GM18511 (cell line): Measurements from ENCODE around the gene SLC1A2.
"Not testable (repeated sequence)": the region's sequence is repeated elsewhere in the genome, so short reads cannot be mapped to it uniquely, and the experiment has no call there.

Experiments
- ATAC-seq: cut with Tn5 transposase; IDR thresholded peaks from one replicate; pipeline ENCODE4 v1.9.1; 2021; ENCODE audit warnings: mild to moderate bottlenecking, moderate library complexity; ENCODE audit not compliant: unreplicated experiment

Gene SLC1A2

DNA sequence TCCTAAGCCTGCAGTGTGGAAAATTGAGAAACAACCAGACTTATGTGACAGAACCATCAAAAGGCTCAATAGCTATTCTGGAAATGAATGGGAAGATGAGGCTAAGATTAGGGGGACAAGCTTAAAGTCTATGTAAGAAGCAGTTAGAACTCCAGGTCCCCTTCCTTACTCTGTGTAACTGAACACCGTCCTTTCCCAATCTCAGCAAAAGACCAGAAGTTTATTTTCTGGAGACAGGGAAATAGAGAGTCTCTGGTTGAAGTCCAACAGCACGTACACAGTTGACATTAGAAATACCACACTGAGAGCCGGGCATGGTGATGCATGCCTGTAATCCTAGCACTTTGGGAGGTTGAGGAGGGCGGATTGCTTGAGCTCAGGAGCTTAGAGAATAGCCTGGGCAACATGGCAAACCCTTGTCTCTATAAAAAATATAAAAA, 186.4 kb downstream of the SLC1A2 start:
- no peak for ATAC-seq

DNA sequence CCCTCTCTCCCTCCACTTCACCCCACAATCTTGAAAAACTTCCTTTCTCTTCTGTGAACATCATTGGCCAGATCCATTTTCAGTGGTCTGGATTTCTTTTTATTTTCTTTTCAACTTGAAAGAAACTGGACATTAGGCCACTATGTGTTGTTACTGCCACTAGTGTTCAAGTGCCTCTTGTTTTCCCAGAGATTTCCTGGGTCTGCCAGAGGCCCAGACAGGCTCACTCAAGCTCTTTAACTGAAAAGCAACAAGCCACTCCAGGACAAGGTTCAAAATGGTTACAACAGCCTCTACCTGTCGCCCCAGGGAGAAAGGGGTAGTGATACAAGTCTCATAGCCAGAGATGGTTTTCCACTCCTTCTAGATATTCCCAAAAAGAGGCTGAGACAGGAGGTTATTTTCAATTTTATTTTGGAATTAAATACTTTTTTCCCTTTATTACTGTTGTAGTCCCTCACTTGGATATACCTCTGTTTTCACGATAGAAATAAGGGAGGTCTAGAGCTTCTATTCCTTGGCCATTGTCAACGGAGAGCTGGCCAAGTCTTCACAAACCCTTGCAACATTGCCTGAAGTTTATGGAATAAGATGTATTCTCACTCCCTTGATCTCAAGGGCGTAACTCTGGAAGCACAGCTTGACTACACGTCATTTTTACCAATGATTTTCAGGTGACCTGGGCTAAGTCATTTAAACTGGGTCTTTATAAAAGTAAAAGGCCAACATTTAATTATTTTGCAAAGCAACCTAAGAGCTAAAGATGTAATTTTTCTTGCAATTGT, 188.1 kb downstream of the SLC1A2 start:
- no peak for ATAC-seq

- no peak for ATAC-seq
These were observed 189.0 kb downstream of the SLC1A2 start for GRCh38 chr11:35230388-35230787.

DNA sequence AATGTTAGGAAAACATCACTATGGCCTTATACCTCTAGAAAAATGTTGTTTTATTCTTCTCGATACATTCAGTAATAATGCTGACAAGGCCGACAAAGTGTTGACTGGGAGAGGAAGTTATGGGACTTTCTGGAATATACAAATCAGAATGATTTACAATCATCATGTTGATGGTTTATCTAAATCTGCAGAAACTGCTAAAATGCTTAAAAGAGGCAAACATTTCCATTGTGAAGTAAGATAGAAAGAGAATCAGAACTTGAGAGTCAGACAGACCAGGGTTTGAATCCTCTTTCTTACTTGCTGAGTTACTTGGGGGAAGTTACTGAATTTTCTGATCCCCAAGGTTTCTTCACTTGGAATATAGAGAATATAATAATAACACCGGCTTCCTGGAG, 191.0 kb downstream of the SLC1A2 start:
- no peak for ATAC-seq

- no peak for ATAC-seq
These were observed 191.6 kb downstream of the SLC1A2 start for GRCh38 chr11:35227576-35228327.

DNA sequence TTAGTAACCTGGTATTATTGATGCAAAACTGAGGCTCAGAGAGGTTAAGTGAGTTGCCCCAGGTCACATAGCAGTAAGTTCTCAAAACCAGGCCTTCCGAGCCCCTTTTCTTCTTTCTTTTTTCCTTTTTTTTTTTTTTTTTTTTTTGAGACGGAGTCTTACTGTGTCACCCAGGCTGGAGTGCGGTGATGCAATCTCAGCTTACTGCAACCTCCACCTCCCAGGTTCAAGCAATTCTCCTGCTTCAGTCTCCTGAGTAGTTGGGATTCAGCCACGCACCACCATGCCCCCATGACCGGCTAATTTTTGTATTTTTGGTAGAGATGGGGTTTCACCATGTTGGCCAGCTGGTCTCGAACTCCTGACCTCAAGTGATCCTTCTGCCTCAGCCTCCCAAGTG, 192.6 kb downstream of the SLC1A2 start:
- ATAC-seq: not testable (repeated sequence)

DNA sequence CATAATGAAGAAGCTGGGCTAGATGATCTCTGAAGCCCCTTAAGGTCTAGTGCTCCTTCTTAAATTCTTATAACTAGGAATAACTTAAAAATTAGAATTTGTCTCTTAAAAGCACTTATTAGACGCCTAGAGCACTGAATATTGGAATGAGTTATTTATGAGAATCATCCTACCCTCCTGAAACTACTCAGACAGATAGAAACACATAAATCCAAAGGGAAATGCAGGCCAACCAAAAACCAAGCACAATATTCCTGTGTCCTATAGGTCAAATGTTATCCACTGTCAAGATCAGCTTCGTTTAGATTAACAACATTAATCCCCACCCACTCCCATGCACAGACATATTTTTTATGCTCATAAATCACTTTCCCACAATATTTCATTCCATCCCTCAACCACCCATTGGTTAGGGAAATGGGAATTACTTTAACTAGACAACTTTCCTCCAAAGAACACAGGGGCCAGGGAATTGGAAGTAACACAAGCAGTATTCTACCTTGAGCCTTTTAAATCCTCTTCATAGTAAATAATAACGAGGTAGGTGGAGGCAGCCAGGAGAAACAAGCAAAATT, 193.3 kb downstream of the SLC1A2 start:
- no peak for ATAC-seq

DNA sequence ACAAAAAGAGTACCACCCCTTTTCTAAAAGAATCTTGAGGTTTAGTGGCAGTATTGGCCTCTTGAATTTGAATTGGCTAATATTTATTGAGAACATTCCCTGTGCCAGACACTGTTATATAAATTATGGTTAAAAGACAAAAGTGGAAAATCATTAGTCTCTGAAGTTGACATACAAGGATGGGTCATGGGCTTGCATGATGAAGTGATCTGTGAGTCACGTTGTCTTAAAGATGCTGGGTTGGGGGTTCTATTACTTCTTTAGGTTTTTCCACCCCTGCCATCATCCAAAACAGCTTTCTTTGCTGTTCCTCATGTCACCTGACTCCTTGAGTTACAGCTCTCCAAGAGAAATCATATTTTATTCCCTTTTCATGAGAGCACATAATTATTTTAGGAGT, 195.4 kb downstream of the SLC1A2 start:
- ATAC-seq: no peak

- no peak for ATAC-seq
These were observed 196.0 kb downstream of the SLC1A2 start for GRCh38 chr11:35223371-35223796.

GRCh38 chr11:35218956-35219355, 200.4 kb downstream of the SLC1A2 start:
- no peak for ATAC-seq

DNA sequence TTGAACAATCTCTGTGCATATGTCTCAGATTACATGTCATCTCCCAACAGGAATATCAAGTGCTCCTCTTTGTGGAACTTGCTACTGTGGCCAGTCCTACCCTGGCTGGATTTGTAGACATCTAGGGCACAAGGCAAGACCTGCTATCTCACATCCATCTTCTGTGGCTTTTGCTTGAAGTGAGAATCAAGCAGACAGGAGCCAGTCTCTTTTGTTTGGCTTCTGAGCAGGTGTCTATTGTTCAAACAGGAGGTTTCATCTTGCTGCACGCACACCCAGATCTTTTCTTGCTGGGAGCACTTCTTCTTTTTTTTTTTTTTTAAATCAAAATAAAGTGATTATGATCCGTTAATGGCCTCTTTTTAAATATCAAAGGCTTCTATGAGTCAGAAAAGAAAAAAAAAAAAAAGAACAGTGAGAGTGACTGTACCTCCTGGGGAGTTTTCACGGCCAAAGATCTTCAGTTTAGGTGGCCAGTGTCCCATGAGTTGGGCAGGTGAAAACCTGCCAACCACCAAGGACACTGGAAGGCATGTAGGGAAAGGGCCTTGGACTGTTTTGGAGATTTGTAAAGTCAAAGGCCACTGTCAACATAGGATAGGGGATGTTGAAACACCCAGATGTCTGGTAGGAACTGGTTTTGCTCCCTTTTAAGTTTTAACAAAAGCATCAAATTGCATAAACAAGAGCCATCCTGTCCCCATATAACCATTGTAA, 202.2 kb downstream of the SLC1A2 start:
- no peak for ATAC-seq

GRCh38 chr11:35215945-35216344, 203.4 kb downstream of the SLC1A2 start:
- no peak for ATAC-seq

GRCh38 chr11:35214792-35215193, 204.6 kb downstream of the SLC1A2 start:
- ATAC-seq: no peak

DNA sequence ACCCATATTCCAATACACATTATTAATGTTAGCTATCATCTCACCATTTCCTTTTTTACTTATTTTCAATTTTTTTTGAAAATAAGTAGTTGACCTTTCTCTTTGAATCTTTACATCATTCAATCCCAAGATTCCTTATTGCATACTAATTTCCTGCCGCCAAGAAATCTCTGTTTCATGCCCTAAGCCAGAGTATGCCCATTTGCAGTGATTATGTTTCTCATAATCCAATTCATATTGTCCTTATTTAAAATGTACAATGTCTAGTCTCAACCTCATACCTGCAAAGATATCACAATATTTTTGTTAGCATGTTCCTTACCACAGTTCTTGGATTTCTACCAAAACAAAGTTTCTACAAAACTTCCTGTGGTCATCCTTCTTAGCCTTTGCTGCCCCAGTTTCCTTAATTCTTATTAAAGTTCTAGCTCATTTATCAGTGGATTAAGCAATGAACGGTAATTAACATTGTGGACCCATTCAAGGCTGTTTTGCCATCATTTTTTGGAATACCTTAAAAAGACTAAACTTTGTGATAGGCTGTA, 205.1 kb downstream of the SLC1A2 start:
- ATAC-seq: no peak

DNA sequence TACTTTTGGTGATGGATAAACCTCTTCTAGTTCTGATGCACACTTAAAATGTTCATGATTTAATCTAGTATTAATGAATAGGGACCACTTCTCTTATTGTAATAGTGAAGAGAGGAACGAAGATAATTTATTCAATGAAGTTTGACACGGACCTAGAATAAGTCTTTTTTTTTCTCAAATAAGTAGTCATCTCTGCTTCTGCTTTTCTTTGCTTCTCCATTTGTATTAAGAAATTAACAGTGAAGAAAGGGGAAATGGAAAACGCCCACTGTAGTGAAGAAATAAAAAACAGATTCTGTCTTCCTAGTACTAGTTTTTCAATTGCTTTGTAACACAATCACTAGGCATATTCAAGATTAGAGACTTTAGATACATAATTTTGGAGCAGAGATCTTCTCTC, 207.4 kb downstream of the SLC1A2 start:
- ATAC-seq: no peak

DNA sequence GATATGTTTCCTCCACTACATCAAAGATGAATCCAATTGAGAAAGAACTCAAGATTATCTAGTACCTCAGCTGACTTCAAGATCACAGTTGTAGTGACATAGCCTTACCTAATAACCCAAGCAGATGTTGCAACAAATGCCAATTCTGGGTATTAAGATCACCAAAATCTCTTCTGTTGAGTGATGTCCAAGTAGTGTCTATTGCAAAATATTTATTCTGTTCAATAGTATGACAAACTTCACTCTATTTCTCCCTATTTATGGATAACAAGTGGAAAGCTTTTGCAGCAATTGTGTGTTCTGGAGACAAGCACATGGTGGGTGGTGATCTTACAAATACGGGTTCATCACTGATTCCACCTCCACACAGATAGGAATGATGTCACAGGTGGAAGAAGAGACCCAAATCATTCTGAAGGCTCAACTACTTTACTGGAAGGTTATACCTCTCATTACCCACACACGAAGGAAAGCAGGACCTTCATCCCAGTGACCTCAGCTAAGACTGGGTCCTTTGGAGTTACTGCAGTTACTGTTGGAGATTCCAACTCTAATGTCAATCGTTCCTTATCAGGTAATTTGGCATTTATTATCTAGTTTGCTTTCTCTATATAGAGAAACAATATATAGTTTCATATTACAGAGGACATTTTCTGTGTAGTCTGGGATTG, 208.3 kb downstream of the SLC1A2 start:
- no peak for ATAC-seq

GRCh38 chr11:35208795-35209194, 210.6 kb downstream of the SLC1A2 start:
- ATAC-seq: no peak

- no peak for ATAC-seq
These were observed 211.6 kb downstream of the SLC1A2 start for GRCh38 chr11:35207471-35208403.

GRCh38 chr11:35206616-35207015, 212.7 kb downstream of the SLC1A2 start:
- ATAC-seq: no peak
